SHP77 (cell line): ENCODE data around the gene SH2D7.

Experiments
- DNase-seq, 2 experiments: peaks; one replicate each; lab custom pipeline; 2025; lab: John Stamatoyannopoulos, UW

Gene SH2D7

DNA sequence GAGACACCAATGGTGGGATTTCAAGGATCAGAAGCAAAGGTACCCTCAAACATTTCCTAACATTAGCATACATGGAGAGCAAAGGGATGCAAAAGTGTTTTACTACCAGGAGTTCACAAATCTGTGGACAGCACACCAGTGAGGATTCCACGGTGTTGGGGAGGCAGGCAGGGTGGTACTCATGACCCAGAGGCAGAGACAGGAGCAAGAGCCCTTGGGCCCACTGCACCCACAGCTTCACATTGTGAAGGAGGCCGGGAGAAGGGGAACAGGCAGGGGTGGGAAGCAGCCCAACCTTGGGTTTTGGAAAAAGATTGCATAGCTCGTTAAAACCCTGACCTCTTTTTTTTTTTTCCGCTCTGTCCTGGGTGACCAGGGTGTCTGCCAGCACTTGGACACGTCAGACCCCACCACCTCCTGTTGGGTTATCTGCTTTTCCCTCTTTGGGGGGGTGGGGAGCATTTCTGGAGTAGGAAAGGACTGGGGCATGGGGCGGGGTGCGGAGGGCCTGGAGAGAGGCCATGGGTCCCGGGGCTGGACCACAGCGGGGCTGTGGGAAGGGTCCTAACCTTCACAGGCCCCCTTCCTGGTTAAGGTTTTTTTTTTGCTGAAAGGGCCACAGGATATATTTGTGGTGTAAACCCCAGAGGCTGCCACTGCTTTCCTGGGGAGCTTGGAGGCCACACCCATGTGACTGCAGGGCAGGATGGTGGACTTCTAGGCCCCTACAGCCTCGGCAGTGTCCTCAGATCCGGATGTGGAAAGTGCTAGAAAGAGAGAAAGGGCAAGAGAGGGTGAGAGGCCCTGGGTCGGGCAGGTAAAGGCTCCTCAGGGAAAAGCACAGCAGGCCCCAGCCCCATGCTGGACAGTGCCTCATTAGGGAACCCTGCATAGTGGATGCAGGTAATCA is 12.5 kb downstream of the SH2D7 start:
- no peak for DNase-seq

DNA sequence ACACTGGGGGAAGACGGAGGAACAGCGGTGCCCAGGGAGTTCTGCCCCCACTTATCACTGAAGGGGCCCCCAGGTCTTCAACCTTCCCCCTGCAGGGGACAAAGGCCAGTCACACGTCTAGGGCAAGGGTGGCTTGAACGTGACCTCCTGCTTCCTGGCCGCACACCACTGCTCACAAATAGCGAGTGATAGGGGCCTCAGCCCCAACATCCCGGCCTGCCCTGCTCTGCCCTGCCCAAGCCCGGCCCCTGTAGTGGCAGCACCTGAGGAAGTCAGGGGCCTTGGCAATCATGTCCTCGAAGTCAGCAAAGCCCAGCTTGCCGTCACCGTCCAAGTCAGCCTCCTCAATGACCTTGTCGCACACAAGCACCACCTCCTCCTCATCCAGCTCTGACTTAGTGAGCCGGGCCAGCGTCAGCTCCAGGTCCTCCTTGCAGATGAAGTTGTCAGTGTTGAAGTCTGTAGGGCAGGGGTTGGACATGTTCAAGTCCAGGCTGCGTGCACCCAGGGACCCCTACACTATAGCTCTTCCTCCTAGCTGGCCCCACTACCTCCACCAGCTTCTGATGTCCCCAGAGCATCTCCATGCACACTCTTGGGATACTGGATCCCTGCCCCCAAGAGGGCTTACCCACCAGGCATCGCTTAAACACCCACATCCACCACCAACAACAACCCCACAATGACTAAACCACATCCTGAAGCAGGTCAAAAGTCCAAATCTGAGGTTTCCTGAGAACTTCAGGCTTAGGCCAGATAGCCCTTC is 13.3 kb downstream of the SH2D7 start:
- no peak for DNase-seq

DNA sequence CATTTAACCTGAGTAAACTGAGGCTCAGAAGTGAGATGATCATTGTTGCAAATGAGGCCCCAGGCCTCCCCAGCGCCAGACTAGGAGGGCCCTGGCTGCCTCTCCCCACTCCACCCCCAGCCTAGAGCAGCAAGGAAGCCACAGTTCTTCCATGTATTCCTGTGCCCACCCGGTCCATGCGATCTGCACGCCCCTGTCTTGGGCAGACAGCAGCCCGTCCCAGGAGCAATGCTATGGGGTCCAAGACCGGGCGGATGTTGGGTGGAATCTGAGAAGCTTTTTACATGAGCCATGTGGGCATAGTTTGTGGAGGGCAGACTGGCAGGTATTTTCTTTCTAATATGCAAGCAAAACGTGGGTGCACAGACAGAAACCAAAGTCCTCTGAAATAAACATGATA is 15.1 kb downstream of the SH2D7 start:
- DNase-seq: no peak

DNA sequence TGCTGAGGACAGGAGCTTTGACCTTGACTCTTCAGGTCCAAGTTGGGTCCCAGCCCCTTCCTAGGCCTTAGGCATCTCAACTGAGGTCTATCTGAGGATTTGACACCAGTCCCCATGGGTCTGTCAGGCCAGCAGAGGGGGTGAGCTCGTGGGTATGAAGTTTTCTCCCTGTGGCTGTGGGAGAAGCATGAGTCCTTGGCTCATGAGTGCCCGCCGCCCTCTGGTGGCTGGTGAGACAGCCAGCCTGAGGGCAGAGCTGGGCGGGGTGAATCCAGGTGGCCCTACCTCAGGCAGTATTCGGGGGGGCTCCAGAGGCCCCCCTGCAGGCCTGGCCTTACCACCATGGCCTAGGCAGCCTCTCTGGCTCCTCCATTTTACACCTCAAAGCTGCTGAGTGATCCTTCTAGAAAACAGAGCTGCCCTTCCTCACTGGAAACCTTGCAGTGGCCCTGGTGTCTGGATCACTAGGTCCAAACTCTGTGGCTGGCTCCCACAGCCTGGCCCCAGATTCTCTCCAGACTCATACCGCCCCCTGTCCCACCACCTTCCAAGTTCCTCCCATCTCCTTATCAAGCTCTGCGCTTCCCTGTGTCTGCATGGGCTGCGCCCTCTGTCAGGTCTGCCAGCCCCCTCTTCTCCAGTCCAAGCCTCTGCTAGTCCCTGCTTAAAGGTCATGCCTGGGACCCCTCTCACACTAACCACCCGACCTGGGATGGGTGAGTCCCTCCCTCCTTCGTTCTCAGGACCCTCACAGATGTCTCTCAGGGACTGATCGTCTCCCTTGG is 16.1 kb downstream of the SH2D7 start:
- peak; percentile 69 to 81 for DNase-seq

DNA sequence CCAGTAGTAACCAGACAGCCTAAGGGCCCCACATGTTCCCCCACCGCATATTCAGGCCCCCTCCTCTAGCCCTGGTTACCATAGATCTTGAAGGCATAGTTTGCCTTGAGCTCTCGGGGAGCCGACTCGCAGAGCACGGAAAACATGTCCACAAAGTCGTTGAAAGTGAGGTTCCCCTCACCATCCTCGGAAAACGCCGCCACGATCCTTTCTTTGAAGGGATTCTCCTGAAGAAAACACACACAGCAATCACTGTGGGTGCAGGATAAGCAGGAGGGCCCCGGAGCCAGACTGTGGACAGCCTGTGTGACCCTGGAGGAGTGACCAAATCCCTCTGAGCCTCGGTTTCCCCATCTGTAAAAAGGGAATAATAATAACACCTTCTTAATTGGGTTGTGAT is 16.8 kb downstream of the SH2D7 start:
- DNase-seq: no peak

DNA sequence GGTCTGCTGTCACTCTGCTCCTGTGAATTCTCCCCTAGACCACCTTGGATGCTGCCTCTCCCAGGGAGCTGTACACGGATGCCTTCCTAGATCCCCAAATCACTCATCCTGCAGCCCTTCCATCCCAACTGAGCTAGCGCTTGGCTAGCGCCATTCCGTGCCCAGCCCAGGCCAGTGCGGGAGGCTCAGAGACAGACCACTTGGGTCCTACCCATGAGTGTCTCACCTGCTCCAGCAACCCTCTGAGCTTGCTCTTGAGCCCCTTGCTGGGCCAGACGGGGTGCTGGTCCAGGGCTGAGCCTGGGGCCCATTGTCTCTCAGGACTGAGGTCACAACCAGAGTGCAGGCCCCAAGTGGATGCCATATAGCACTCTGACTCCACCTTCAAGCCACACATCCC is 17.7 kb downstream of the SH2D7 start:
- DNase-seq: no peak

DNA sequence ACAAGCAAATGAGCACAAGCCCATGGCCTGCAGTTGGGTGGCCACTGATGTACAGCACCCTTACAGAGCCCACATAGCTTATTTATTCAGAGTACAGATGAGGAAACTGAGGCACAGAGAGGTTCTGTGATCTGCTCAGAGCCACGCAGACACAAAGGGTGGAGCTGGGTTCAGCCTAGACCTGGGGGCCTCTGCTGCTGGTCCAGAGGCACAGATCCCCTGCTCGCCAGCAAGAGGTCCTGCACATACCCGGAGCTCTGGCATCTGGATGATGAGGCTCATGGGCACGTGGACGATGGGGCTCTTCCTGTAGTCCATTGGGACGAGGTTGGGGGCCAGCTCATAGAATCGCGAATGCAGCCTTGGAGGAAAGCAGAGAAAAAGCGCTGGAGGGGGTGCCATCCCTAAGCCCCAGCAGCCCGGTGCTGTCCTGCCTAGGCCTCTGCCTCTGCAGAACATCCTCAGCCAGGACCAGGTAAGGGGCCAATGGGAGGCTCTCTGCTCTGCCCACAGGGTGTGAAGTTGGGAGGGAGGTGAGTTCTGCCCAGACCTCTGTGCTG is 18.6 kb downstream of the SH2D7 start:
- no peak for DNase-seq

DNA sequence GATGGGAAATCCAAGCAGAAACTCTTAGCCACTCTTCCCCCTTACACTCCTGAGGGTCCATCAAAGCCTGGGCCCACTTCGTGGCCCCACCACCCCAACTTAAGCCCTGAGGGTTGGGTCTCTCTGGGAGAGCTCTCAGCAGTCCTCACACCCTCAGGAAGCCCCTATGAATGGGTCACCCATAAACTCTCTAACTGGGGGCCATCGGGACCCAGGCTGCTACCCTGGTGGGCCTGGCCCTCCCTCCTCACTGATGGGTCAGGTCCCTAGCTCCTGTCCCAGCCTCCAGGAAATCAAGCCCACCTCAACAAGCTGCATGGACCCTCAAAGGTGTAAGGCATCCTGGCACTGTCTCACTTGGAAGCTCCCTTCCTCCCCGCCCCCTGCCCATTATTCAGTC is 19.4 kb downstream of the SH2D7 start:
- no peak for DNase-seq

DNA sequence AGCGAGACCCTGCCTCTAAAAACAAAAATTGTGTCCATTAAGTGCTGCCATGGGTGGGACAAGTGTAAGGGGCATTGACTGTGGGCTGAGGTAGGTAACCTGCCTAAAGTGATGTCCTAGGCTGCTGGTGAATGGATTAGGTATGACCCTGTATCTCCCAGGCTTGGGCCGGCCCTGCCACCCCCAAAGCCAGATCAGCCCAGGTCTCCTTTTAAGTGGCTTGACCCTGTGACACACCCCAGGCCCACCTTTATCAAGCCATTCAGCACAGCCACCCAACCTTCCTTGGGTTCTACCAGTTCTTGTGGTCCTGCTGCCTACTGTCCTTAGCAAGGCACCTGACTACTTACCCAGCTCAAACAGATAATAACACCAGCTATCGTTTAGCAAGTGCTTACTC is 20.2 kb downstream of the SH2D7 start:
- DNase-seq: no peak

DNA sequence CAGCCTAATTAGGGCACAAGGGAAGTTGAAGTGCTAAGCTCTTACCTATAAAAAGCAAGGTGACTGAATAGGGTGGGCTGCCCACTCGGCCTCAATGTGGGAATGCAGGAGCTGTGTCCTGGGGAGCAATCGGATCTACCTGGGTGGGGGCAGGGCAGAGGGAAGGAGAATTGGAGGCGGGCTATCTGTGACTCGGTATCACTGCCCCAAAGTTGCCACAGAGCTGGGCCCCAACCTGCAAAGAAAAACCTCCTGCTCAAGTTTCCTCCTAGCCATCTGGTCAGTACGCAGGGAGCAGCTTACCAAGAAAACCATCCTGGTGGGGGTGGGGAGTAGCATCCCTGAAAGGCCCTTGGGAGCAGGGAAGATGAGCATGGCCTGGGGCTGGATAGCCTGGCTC is 28.2 kb downstream of the SH2D7 start:
- DNase-seq: no peak

DNA sequence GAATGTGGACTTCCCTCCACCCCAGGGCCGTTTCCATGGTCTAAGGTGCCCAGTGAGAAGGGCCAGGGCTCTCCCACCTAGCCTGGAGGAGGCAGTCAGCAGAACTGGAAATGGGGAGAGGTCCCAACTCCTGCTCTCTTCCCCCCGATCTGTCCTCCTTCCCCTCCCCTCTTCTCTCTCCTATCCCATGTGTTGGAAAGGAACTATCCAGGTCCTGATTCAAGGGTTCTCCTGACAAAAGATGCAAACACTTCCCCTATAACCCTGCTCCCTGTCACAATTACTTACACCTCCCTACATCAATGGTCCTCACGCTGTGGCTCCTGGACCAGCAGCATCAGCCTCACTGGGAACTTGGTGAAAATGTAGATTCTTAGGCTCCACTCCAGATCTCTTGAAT is 32.9 kb downstream of the SH2D7 start:
- DNase-seq: no peak

DNA sequence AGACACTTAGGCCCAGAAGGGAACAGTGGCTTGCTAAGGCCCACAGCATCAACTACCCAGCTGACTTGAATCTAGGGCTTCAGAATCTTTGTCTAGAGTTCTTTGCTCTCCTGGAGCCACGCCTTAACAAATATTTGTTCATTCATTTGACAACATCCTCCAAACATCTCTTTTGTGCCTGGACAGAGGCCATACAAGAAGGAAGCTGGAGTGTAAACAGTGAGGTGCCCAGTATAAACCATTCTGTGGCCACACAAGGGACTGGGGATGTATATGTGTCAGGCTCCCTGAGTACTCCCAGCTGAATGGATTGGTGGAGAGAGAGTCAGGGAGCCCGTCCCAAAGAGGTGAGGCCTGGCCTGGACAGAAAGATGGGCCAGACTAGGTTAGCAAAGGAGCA is 35.5 kb downstream of the SH2D7 start:
- no peak for DNase-seq

DNA sequence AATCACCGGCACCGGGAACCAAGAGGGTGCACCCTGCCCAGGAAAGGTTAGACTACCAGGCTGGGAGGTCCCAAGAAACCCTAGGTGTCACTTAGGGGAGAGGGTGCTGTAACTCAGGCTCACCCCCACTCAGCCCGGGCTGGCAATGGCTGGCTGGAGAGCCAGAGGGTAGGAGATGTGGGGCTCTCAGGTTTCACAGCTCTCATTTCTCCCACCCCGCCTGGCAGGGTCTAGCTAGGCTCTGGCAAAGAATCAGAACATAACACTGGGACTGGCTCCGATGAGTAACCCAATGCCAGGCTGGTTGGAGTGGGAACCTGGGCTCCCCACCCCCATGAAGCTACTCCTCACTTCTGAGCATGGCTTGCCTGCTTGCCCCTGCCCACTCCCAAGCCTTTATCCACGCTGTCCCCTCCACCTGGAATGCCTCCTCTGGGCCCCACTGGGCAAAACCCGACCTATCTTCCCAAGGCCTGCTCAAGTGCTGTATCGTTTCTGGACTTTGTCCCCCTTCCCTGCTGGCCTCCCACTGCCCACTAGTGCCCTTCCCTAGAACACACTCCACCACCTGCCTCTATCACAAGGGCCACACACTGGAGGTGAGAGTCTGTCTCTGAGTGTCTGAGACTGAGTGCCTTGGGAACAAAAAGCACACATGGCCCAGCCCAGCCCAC is 36.9 kb downstream of the SH2D7 start:
- DNase-seq: no peak

DNA sequence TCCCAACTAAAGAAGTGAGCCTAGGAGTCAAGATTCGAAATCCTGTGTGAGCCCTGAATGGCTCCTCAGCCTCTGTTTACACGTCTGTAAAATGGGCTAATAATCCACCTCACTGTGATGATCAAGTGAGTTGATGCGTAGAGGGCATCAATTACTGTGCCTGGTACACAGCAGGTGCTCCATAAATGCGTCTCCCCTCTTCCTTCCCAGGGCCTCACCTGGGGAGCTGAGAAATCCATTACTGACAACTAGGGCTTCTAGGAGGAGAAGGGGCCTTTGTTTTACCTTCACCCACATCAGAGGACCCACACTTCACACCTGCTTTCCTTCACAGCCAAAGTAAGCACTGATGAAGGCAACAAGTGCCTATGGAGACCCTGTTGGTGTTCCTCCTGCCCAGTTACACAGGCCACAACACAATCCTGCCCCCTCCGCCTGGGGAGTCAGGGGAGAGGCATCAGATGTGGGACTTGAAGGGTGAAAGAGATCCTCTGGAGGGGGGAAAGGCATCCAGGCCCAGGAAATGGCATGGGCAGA is 37.5 kb downstream of the SH2D7 start:
- DNase-seq: no peak

DNA sequence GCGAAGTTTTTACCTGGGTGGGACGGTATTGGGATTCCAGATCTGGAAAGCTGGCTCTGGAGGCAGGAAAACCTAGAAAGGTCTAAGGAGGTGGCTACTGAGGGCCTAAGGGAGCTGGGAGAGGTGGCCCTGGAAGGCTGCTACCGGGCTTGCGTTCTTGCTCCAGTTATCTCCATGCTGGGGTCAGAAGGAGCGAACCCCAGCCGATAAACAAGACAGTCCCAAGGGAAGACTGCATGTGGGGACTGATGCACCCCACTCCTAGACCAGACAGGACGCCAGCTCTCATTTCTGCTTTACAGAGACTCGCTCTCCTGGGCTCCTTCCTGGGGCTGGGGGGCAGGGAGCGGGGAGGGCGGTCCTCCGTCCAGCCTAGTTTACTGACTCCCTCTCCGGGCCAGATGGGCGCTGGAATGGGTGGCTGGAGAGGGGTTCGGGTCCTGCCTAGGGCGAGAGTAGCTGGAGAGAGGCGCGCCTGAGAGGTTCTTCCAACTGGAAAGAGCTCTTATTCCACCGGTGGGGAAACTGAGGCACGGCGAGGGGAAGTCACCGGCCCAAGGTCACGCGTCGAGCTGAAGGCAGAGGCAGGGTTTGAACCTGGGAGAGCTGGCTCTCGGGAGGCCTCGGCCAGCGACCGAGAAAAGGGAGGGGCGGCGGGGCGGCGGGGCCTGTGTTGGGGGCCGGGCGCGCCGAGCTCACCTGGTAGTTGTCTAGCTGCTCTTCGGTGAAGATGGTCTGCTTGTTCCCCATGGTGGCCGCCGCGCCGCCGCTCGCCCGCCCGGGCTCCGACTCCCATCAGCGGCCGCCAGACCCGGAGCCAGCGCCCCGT is 38.3 kb downstream of the SH2D7 start:
- no peak for DNase-seq

DNA sequence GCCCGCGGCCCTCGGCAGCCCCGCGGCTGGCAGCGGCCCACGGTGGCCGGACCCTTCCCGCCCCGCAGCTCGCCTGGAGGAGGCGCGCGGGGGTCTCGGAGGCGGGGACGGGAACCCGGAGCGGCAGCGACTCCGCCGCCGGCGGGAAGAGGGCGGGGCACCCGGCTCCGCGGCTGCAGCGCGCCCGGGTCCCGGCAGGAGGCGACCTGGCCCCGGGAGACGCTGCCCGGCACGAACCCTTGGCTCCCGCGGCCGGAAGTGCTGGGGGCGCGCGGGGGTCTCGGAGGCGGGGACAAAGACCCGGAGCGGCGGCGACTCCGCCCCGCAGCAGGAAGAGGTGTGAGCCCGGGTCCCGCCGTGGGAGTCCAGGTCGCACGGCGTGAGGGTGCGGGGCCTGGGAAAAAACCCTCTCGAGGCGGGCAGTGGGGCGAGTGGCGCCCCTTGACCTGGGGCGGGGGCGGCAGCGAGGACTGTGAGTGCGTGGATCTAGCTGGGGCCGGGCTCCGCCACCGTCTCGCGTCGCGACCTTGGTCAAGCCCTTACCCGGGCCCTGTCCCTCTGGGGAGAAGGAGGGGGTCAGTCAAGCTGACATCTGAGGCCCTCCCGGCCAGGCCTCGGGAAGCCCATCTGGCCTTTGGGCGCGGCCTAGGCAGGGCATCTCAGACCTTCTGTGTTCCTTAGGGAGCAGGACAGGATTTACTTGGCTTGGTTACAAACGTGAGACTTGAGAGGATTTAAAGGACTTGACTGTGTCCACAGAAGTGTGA is 39.1 kb downstream of the SH2D7 start, which contains the start of gene CIB2:
TSS of gene CIB2 (minus strand) at position 151 of the 767 bp plus-strand sequence. CDS start 230 bp downstream, outside the sequence.
- peak; percentile 50 to 80 for DNase-seq

DNA sequence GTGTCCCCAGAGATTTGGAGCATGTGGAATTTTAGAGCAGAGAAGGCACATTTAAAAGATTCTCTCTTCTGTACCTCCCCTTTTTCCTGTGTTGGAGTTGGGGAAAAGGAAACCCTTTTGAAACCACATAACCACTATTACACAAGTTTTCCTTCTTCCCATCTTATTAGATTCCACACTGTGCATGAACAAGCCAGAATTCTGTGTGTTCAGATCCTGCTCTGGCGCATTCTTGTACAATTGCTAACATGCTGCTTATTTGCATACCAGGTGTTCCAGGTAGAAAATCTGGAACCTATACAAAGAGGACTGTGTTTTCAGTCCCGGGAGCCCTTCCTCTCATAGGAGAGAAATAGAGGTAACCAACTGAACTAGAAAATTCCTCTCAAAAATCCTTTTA is 41.4 kb downstream of the SH2D7 start:
- no peak for DNase-seq

DNA sequence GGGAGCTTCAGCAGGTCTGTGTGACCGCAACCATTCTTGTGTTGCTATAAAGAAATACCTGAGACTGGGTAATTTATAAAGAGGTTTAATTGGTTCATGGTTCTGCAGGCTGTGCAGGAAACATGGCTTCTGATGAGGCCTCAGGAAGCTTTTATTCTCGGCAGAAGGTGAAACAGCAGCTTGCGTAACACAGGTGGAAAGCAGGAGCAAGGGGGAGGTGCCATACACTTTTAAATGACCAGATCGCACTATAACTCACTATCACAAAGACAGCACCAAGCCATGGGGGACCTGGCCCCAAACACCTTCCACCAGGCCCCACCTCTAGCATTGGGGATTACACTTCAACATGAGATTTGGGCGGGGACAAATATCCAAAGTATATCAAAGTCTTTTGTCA is 47.2 kb downstream of the SH2D7 start:
- no peak for DNase-seq

DNA sequence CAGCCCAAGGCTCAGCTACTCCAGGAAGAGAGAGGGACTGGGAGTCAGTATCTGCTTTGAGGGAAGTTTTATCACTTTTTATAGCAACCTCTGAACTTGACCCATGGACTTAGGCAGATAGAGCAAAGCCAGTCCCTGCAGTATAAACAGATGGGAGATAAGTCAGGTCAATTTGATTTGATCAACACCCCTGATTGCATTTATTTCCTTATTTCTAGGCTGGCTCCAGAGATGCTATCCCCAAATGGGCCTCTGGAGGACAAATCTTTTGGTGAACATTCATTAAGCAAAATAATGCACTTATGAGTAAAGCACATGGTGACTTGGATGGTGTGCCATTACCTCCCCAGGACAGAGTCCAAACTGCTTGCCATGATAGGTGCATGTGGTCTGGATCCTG is 47.9 kb downstream of the SH2D7 start:
- DNase-seq: no peak

DNA sequence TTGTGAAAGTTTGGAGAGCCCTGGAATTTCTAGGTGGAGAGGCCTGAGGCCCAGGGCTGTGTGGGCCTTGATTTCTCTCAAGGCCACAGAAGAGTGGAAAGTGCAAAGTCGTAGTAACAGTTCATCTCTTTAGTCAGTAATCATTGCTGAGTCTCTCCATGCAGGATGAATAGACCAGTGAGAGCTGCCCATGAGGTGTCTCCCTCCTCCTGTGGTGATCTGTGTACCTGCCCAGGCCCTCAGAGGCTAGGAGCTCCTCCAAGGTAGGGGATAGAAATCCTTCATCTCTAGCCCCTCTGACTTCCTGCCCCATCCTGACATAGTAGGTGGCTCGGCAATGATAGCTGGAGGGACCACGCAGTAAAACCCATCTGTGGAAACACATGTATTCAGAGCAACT is 50.0 kb downstream of the SH2D7 start:
- no peak for DNase-seq
